ENCODE measurements around the gene BDNF.

DNA sequence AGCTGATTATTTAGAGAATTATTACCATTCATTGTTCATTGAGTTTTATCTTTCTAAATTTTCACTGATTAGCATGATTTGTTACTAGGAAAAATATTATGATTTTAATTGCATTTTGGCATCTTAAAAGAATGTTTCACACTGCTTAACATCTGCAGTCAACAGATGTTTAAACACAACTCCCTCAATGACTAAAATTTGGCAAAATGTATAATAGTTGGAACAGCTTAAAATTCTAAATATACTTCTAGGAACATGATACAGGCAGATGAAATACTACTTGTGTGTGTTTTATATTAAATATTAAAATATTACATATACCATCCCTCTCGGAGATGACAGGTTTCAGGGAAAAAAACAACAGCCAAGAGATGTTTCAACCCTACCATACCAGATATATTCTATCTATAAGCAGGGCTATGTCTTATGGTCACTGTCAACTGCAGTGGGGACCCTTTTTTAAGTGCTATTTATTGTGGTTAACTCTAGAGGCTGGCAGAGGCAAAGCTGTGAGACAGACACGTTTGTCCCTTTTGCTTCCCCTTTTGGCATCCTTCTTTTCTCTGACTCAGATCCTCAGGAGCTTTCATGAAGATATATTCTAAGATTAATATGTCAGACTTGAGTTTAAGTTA, 81.9 kb downstream of the BDNF start:
- TF ChIP-seq, protein P1, sequence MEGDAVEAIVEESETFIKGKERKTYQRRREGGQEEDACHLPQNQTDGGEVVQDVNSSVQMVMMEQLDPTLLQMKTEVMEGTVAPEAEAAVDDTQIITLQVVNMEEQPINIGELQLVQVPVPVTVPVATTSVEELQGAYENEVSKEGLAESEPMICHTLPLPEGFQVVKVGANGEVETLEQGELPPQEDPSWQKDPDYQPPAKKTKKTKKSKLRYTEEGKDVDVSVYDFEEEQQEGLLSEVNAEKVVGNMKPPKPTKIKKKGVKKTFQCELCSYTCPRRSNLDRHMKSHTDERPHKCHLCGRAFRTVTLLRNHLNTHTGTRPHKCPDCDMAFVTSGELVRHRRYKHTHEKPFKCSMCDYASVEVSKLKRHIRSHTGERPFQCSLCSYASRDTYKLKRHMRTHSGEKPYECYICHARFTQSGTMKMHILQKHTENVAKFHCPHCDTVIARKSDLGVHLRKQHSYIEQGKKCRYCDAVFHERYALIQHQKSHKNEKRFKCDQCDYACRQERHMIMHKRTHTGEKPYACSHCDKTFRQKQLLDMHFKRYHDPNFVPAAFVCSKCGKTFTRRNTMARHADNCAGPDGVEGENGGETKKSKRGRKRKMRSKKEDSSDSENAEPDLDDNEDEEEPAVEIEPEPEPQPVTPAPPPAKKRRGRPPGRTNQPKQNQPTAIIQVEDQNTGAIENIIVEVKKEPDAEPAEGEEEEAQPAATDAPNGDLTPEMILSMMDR (conservative IDR thresholded peaks at IDR 0.05): no peak
- TF ChIP-seq ZFX (IDR thresholded peaks at IDR 0.05): no peak

Data from C4-2B (cell line).